SKM-1 treated with dmso at 0.1 percent for 144 hours (cell line): ENCODE data around the gene MEGF10.
"Not testable (repeated sequence)": the region's sequence is repeated elsewhere in the genome, so short reads cannot be mapped to it uniquely, and the experiment has no call there.

Experiments used
- DNase-seq: peaks from one replicate; lab custom pipeline; 2025; ENCODE audit not compliant: unreplicated experiment; lab: John Stamatoyannopoulos, UW

The MEGF10 gene

DNA sequence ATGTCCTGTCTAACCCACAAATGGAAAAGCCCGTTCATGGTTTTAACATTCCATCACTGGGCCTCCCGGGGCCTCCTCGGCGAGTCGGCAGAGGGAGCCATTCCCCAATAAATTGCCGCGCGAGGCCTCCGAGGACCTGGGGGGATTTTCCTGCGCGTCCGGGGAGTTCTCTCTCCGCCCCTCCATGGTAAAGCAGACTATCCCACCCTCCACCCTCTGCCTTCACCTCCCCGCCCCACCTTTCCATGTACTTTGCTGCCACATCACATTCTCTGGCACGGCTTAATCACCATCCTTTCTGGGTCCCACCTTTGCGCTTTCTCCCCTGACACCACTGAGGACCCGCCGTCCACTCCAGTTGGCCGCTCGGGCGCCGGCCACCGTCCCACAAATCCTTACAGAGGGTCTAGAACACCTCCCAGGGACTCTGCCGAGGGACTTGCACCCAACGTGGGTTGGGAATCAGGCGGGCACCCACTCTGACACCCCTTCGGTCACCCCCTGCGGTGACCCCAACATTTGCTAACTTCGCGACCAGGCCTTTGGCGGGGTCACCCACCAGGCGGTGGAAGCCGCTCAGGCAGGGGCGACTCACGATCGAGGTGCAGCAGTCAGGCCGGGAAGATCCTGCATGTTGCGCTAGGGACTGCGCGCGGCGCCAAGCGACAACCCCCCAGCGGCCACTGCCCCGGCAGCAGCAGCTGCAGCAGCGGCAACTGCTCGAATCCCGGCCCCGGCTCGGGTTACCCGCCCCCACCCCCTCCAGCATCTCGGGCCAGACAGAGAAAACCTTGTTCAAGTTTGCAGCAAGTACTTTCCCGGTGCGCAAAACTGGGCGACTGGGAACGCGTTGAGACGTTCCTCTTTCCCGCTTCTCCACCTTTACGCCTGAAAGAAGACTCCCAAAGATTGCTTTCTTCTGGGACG, at the start of gene MEGF10:
MEGF10 (plus strand) TSS at position 778 of the 927 bp plus-strand sequence. CDS start 40,513 bp downstream, outside the sequence.
- peak; percentile 14 for DNase-seq

DNA sequence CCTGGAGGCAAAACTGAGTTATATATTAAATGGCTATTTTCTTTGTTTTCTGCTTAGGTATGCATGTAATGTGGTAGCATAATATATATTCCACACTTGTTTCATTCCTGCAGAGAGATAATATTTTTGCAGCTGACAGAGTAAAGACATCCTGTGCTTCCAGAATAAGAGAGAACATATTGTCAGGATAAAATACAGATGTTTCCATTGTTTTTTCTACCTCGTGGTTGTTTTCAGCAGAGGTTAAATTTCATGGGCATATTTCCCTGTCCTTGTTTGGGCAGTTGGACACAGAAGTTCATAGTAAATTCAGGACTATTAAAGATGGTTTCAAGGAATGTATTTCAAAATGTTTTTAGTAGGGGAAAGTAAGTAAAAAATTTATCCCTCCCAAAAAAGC, 47.6 kb upstream of the MEGF10 start:
- DNase-seq: no peak

DNA sequence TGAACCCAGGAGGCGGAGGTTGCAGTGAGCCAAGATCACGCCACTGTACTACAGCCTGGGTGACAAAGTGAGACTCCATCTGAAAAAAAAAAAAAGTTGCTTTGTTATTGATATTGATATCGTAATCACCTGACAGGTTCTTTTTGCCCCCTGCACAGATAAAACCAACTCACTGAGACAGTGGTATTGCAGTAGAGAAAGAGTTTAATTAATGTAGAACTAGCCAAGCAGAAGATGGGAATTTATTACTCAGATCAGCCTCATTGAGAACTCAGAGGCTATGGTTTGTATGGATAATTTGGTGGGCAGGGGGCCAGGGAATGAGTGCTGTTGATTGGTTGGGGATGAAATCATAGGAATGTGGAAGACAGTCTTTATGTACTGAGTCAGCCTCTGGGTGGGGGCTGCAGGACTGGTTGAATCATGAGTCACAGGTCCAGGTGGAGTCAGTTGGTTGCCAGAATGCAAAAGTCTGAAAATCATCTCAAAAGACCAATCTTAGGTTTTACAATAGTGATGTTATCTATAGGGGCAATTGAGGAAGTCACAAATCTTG, 35.8 kb upstream of the MEGF10 start:
- no peak for DNase-seq

DNA sequence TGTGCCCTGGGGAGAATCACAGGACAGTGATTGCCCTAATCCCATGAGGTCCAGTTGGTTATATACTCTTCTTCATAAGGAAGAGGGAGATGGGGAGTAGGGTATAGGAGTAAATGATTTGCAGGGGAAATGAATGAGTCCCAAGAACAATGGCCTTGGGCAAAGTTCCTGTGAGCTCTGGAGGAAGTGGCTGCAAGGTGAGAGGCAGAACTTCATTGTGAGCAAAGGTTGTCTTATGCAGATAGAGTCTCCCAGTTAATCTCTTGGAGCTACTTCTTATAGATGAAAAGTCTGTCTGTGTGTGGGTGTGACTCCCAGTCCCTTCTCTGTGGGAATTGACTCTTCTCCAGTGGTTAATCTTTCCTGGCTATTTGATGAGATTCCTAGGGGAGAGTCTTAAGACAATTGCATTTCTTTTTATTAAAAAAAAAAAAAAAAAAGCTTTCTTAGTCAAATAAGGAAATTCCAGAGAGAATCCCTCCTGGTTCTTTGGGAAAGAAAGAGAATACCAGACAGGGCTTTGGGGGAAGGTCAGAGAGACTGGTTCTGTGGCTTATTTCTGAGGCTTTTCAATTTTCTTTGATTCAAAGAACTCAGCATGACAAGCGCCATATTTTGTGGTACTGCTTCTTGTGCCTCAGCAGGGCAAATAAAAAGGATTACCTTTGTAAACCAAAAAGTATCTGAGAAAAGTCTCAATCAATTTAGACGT, 33.6 kb upstream of the MEGF10 start:
- no peak for DNase-seq

GRCh38 chr5:127260686-127261085, 29.9 kb upstream of the MEGF10 start:
- DNase-seq: no peak

DNA sequence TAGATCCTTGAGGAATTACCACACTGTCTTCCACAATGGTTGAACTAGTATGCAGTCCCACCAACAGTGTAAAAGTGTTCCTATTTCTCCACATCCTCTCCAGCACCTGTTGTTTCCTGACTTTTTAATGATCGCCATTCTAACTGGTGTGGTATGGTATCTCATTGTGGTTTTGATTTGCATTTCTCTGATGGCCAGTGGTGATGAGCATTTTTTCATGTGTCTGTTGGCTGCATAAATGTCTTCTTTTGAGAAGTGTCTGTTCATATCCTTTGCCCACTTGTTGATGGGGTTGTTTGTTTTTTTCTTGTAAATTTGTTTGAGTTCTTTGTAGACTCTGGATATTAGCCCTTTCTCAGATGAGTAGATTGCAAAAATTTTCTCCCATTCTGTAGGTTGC, 25.1 kb upstream of the MEGF10 start:
- not testable (repeated sequence) for DNase-seq

DNA sequence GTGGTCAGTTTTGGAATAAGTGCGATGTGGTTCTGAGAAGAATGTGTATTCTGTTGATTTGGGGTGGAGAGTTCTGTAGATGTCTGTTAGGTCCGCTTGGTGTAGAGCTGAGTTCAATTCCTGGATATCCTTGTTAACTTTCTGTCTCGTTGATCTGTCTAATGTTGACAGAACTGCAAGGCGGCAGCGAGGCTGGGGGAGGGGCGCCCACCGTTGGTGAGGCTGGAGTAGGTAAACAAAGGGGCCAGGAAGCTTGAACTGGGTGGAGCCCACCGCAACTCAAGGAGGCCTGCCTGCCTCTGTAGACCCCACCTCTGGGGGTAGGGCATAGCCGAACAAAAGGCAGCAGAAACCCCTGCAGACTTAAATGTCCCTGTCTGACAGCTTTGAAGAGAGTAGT, 22.3 kb upstream of the MEGF10 start:
- not testable (repeated sequence) for DNase-seq

GRCh38 chr5:127270713-127271112, 19.9 kb upstream of the MEGF10 start:
- not testable (repeated sequence) for DNase-seq

- no peak for DNase-seq
Observed at GRCh38 chr5:127275641-127276193, 14.9 kb upstream of the MEGF10 start.

GRCh38 chr5:127280491-127281220, 9.9 kb upstream of the MEGF10 start:
- no peak for DNase-seq

DNA sequence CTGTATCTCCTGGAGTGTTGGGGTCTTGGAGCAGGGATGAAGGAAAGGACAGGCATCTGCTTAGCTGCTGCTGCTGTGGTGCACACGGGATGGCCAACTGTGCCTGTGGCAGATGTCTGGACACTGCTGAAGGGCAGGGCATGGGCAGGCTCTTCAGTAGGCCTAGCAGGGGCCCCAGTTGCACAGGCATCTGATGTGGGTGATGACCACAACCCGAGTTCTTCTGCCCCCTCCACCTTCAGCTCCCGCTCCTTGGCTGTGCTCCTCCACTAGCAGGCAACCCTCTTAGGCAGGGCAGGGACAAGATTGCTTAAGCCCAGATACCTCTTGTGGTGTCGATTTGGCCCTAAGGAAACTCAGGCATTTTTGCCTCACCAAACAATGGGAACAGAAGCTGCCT, 9.0 kb upstream of the MEGF10 start:
- DNase-seq: no peak

DNA sequence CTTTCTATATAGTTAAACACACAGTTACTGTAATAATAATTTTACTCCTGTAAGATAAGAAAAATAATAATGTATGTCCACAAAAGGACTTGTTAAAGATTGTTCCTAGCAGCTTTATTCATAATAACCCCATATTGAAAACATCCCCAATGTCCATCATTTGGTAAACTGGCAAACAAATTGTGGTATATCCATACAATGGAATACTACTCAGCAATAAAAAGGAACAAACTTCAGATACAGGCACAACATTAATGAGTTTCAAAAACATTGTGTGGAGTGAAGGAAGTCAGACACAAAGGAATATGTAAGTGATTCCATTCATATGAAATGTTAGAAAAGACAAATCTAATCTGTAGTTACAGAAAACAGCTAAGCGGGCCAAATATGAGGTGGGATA, 1.9 kb upstream of the MEGF10 start:
- DNase-seq: no peak

DNA sequence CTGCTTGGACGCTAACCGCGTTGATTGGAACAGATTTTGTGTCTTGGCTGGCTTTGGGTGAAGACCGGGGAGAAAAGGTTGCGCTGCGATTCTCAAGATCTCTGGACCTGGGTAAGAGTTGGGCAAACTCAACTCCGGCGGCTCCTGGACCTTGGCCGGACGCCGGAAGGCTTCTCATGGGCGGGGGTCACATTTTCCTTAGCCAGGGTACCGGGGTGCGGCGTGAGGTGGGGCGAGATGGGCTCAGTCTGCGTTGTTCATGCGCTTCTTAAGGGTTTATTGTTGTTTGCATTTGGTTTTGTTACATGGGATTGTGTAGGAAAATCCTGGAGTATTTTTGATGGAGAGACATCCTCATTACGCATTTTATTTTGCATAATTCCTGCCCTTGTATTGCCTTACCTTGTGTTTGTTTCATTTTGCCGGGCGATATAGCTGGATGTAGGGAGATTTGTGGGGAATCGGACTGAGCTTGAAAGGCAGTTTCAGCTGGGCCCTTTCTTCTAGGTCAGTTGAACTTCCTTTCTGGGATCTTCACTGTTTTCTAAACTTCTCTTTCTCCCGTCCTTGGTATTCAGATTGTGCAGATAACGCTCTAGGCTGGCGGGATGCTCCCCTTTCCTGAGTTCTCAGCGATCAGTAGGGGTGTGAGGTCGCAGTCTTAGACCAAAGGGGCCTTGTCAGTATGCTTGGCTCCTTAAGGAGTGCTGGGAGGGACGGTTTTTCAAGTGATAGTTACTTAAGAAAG, 524 bp downstream of the MEGF10 start:
- no peak for DNase-seq

- DNase-seq: no peak
Observed at GRCh38 chr5:127292030-127292735, 1.6 kb downstream of the MEGF10 start.

- no peak for DNase-seq
Observed at GRCh38 chr5:127293373-127293772, 2.8 kb downstream of the MEGF10 start.

- DNase-seq: no peak
Observed at GRCh38 chr5:127294829-127295228, 4.2 kb downstream of the MEGF10 start.

GRCh38 chr5:127295454-127295853, 4.9 kb downstream of the MEGF10 start:
- DNase-seq: no peak

GRCh38 chr5:127296321-127296720, 5.7 kb downstream of the MEGF10 start:
- no peak for DNase-seq

GRCh38 chr5:127296894-127297293, 6.3 kb downstream of the MEGF10 start:
- DNase-seq: not testable (repeated sequence)
